ENCODE data around the gene HRG. TPM values are rescaled to one million over a fixed set of nuclear protein-coding genes. Genes with fewer than 3 reads are reported as not detected.

Gene HRG
- total RNA-seq, 1 experiment from 2014 or later: not detected

DNA sequence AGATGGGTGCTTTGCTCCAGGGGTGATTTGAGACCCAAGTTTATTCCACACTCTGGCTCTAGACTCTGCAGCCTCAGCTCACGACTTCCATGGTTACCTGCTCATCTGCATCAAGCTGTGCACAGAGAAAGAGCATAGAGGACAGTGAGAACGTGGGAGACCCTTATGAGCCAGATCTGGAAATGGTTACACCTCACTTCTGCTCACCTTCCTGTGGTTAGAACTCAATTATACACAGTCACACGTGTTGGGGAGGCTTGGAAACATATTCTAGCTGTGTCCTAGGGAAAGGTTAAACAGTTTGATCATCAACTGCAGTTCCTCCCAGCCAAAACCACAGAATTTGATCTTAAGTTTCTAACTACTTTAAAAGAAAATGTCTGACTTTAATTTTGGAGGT, 23.8 kb upstream of the HRG start:
- Histone ChIP-seq H3K4me3 (ENCODE audit: low read depth in 2 of 2, low read length in 2 of 2) (no peak overlapping the region), H3K4me1 (ENCODE audit: control insufficient read depth, insufficient read depth, low read length) (no peaks in the 10 kb centered on the region), H3K27ac (ENCODE audit: low read length) (no peak overlapping the region), H3K27me3 (ENCODE audit: control insufficient read depth, insufficient read depth, low read length) (peaks cover 30% of the 10 kb centered on the region), H3K36me3 (ENCODE audit: control insufficient read depth, insufficient read depth, low read length) (no peaks in the 10 kb centered on the region), H3K9me3 (ENCODE audit: control insufficient read depth, insufficient read depth, low read depth, low read length) (no peaks in the 10 kb centered on the region)
- no peak for DNase-seq (ENCODE audit: low read depth, low spot score)
- intact Hi-C loops (cut with micrococcal nuclease; ENCODE audit: unreplicated experiment): no loop called here
- POLR2A ChIA-PET: no interaction called here
- BruUV-seq (replicated peaks): no TSS peak
- CTCF ChIA-PET: no interaction called here
- in situ Hi-C loops (cut with HindIII; ENCODE audit: low pct_unique_long_range_greater_than_20kb, low sequenced_read_pairs): no loop called here
- no peak for TF ChIP-seq TCF7L2 (IDR thresholded peaks at IDR 0.05; ENCODE audit: low read depth, low read length)
- TF ChIP-seq, protein P1, sequence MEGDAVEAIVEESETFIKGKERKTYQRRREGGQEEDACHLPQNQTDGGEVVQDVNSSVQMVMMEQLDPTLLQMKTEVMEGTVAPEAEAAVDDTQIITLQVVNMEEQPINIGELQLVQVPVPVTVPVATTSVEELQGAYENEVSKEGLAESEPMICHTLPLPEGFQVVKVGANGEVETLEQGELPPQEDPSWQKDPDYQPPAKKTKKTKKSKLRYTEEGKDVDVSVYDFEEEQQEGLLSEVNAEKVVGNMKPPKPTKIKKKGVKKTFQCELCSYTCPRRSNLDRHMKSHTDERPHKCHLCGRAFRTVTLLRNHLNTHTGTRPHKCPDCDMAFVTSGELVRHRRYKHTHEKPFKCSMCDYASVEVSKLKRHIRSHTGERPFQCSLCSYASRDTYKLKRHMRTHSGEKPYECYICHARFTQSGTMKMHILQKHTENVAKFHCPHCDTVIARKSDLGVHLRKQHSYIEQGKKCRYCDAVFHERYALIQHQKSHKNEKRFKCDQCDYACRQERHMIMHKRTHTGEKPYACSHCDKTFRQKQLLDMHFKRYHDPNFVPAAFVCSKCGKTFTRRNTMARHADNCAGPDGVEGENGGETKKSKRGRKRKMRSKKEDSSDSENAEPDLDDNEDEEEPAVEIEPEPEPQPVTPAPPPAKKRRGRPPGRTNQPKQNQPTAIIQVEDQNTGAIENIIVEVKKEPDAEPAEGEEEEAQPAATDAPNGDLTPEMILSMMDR (IDR thresholded peaks at IDR 0.05): no peak
- TF ChIP-seq SIN3A (IDR thresholded peaks at IDR 0.05; ENCODE audit: borderline replicate concordance, insufficient read depth, low read depth, low read length): no peak
- TF ChIP-seq, protein P2, sequence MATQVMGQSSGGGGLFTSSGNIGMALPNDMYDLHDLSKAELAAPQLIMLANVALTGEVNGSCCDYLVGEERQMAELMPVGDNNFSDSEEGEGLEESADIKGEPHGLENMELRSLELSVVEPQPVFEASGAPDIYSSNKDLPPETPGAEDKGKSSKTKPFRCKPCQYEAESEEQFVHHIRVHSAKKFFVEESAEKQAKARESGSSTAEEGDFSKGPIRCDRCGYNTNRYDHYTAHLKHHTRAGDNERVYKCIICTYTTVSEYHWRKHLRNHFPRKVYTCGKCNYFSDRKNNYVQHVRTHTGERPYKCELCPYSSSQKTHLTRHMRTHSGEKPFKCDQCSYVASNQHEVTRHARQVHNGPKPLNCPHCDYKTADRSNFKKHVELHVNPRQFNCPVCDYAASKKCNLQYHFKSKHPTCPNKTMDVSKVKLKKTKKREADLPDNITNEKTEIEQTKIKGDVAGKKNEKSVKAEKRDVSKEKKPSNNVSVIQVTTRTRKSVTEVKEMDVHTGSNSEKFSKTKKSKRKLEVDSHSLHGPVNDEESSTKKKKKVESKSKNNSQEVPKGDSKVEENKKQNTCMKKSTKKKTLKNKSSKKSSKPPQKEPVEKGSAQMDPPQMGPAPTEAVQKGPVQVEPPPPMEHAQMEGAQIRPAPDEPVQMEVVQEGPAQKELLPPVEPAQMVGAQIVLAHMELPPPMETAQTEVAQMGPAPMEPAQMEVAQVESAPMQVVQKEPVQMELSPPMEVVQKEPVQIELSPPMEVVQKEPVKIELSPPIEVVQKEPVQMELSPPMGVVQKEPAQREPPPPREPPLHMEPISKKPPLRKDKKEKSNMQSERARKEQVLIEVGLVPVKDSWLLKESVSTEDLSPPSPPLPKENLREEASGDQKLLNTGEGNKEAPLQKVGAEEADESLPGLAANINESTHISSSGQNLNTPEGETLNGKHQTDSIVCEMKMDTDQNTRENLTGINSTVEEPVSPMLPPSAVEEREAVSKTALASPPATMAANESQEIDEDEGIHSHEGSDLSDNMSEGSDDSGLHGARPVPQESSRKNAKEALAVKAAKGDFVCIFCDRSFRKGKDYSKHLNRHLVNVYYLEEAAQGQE (IDR thresholded peaks at IDR 0.05; ENCODE audit: insufficient read depth in 1 of 2, low read depth in 2 of 2, low read length in 1 of 2): no peak
- no peak for TF ChIP-seq POLR2AphosphoS5 (IDR thresholded peaks at IDR 0.05; ENCODE audit: low read depth, low read length)
- ATAC-seq: no peak

DNA sequence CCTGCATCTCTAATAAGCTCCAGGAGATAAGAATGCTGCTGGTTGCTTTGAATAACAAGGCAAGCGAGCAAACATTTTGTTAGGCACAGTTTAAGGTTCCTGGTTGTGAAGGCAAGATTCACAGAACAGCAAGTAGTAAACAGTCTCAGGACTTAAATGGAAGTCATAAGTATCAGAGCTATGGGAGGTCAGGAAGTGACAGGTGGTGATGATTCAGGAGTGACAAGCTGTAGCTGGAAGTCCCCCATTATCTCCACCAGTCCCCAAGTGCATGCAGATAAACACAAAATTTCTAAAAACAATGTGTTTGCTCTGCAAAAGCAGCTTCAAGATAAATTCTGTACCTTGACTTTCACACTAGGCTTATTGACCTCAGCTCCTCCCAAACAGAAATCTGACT, 22.3 kb upstream of the HRG start:
- POLR2A ChIA-PET: no interaction called here
- H3K4me1 ChIP-seq (ENCODE audit: control insufficient read depth, insufficient read depth, low read length): no peaks in the 10 kb centered on the region
- H3K27me3 ChIP-seq (ENCODE audit: control insufficient read depth, insufficient read depth, low read length): peaks cover 32% of the 10 kb centered on the region
- H3K4me3 ChIP-seq (ENCODE audit: low read depth in 2 of 2, low read length in 2 of 2): no peak overlapping the region
- no peak for ATAC-seq
- H3K36me3 ChIP-seq (ENCODE audit: control insufficient read depth, insufficient read depth, low read length): no peaks in the 10 kb centered on the region
- no peak for DNase-seq (ENCODE audit: low read depth, low spot score)
- in situ Hi-C loops (cut with HindIII; ENCODE audit: low pct_unique_long_range_greater_than_20kb, low sequenced_read_pairs): no loop called here
- no peaks in the 10 kb centered on the region for H3K9me3 ChIP-seq (ENCODE audit: control insufficient read depth, insufficient read depth, low read depth, low read length)
- BruUV-seq (replicated peaks): no TSS peak
- TF ChIP-seq, protein P1 (IDR thresholded peaks at IDR 0.05): no peak
- TF ChIP-seq TCF7L2 (IDR thresholded peaks at IDR 0.05; ENCODE audit: low read depth, low read length): no peak
- no peak for TF ChIP-seq SIN3A (IDR thresholded peaks at IDR 0.05; ENCODE audit: borderline replicate concordance, insufficient read depth, low read depth, low read length)
- no peak for TF ChIP-seq POLR2AphosphoS5 (IDR thresholded peaks at IDR 0.05; ENCODE audit: low read depth, low read length)
- TF ChIP-seq, protein P2 (IDR thresholded peaks at IDR 0.05; ENCODE audit: insufficient read depth in 1 of 2, low read depth in 2 of 2, low read length in 1 of 2): no peak
- CTCF ChIA-PET: interaction anchor here (0.5 kb wide), 1 partner anchor 522 kb away, joined by 3 read pairs; no protein-coding TSS in a partner anchor
- intact Hi-C loops (cut with micrococcal nuclease; ENCODE audit: unreplicated experiment): no loop called here
- no peak overlapping the region for H3K27ac ChIP-seq (ENCODE audit: low read length)

Measured in Panc1 (cell line).